Right lobe of liver (tissue), 4 donors: ENCODE measurements around the gene TOB1.

Source experiments
- CTCF ChIP-seq, 4 donors: fragments of 200-600 bp in 3 of 4; fragments of 450-650 bp in 1 of 4; IDR thresholded peaks; one replicate each; pipeline versions ENCODE4 v1.5.1 to v1.8.0; 2016 to 2022; ENCODE audit warnings: antibody characterized with exemption in 4 of 4, mild to moderate bottlenecking in 2 of 4
- POLR2A ChIP-seq: fragments of 450-650 bp; IDR thresholded peaks from one replicate; pipeline ENCODE4 v1.6.1; 2017; ENCODE audit warnings: antibody characterized with exemption, mild to moderate bottlenecking
- donor health status: DM: no; HTN: no; CAD: no.
- donor health status: DM: no; HTN: no; CAD: no.
- donor health status: DM: no; HTN: yes; CAD: no.

- TF ChIP-seq CTCF (IDR thresholded peaks at IDR 0.05) (no peak), POLR2A (no peak)
These were observed 4.2 kb downstream of the TOB1 start for GRCh38 chr17:50861822-50862528.
